IMR-90 (cell line): ENCODE data around the gene PDLIM5. TPM values are rescaled to one million over a fixed set of nuclear protein-coding genes. Genes with fewer than 3 reads are reported as not detected.
"Not testable (repeated sequence)": the region's sequence is repeated elsewhere in the genome, so short reads cannot be mapped to it uniquely, and the experiment has no call there.

ENCODE experiments used
- ATAC-seq: fragments of 200-7000 bp; cut with Tn5 transposase; 2 replicates; pipeline ENCODE4 v1.9.1; 2020; ENCODE audit warnings: low read depth, mild to moderate bottlenecking, moderate library complexity
- BruUV-seq: library from RNA; stranded (reverse); fragments of 400-500 nt; replicated peaks from 2 replicates; lab custom pipeline; 2021; lab: Mats Ljungman, UMichigan
- CTCF ChIA-PET: fragments of 300-600 bp; formaldehyde crosslinking; extraction: SDS; loops from one replicate; lab custom pipeline; 2021; ENCODE audit warnings: antibody characterized with exemption; lab: Yijun Ruan, JAX
- POLR2A ChIA-PET: fragments of 300-600 bp; sonication (Branson Sonifier 250); formaldehyde crosslinking; loops from one replicate; lab custom pipeline; 2022; ENCODE audit warnings: antibody characterized with exemption; ENCODE audit not compliant: unreplicated experiment; lab: Charles Lee
- DNase-seq: peaks from one replicate; pipeline ENCODE4 v3.0.0; 2013
- H2AFZ ChIP-seq: replicated peaks from 2 replicates; pipeline ENCODE3; 2013; ENCODE audit warnings: low read length, mild to moderate bottlenecking; ENCODE audit not compliant: poor library complexity
- H2AK5ac ChIP-seq: 2 replicates; pipeline ENCODE4 v1.6.1; 2013; ENCODE audit warnings: low read depth, low read length, inconsistent platforms
- H2AK9ac ChIP-seq: replicated peaks from 2 replicates; pipeline ENCODE3; 2013; ENCODE audit warnings: mild to moderate bottlenecking, low read depth, low read length, moderate library complexity; ENCODE audit not compliant: poor library complexity
- H2BK120ac ChIP-seq: 2 replicates; pipeline ENCODE4 v1.6.1; 2013; ENCODE audit warnings: low read depth, low read length, inconsistent platforms
- H2BK15ac ChIP-seq: 3 replicates; pipeline ENCODE4 v1.6.1; 2013; ENCODE audit warnings: low read depth, low read length, inconsistent platforms
- H2BK20ac ChIP-seq: 2 replicates; pipeline ENCODE4 v1.6.1; 2013; ENCODE audit warnings: low read depth, mild to moderate bottlenecking, inconsistent platforms, low read length, moderate library complexity
- H2BK5ac ChIP-seq: 2 replicates; pipeline ENCODE4 v1.6.1; 2013; ENCODE audit warnings: mild to moderate bottlenecking, low read depth, low read length, inconsistent platforms; ENCODE audit not compliant: poor library complexity, severe bottlenecking
- H3K14ac ChIP-seq: replicated peaks from 2 replicates; pipeline ENCODE4 v1.6.1; 2013; ENCODE audit warnings: low read depth, low read length, inconsistent platforms
- H3K18ac ChIP-seq: 2 replicates; pipeline ENCODE4 v1.6.1; 2013; ENCODE audit warnings: low read depth, low read length, control low read depth
- H3K23ac ChIP-seq: 2 replicates; pipeline ENCODE4 v1.6.1; 2013; ENCODE audit warnings: low read depth, low read length, inconsistent platforms
- H3K27ac ChIP-seq: 2 replicates; pipeline ENCODE4 v1.5.1; 2013; ENCODE audit warnings: mild to moderate bottlenecking, control low read depth, low read length; ENCODE audit not compliant: insufficient read depth
- H3K27me3 ChIP-seq: 2 replicates; pipeline ENCODE4 v1.6.1; 2013; ENCODE audit warnings: low read length; ENCODE audit not compliant: control insufficient read depth, insufficient read depth
- H3K36me3 ChIP-seq: 2 replicates; pipeline ENCODE4 v1.6.1; 2013; ENCODE audit warnings: low read length, mixed read lengths; ENCODE audit not compliant: control insufficient read depth, insufficient read depth
- H3K4ac ChIP-seq: 2 replicates; pipeline ENCODE4 v1.6.1; 2013; ENCODE audit warnings: low read depth, low read length, inconsistent platforms
- H3K4me1 ChIP-seq: 2 replicates; pipeline ENCODE4 v1.6.1; 2013; ENCODE audit warnings: low read length, mixed read lengths; ENCODE audit not compliant: control insufficient read depth, insufficient read depth
- H3K4me2 ChIP-seq: 2 replicates; pipeline ENCODE4 v1.6.1; 2013; ENCODE audit warnings: low read depth, mild to moderate bottlenecking, control low read depth, low read length, moderate library complexity
- H3K4me3 ChIP-seq: 2 replicates; pipeline ENCODE4 v1.5.1; 2013; ENCODE audit warnings: low read depth, mild to moderate bottlenecking, control low read depth, low read length, moderate library complexity; ENCODE audit not compliant: insufficient read depth
- H3K56ac ChIP-seq: 2 replicates; pipeline ENCODE4 v1.6.1; 2013; ENCODE audit warnings: low read length, inconsistent platforms; ENCODE audit not compliant: insufficient read depth; ENCODE audit errors: extremely low read depth
- H3K79me1 ChIP-seq, 2 experiments: 2 replicates each; pipeline ENCODE4 v1.6.1; 2013; ENCODE audit warnings: low read length in 2 of 2, inconsistent platforms in 1 of 2, low read depth in 1 of 2
- H3K9ac ChIP-seq: 2 replicates; pipeline ENCODE4 v1.6.1; 2013; ENCODE audit warnings: low read depth, low read length, control low read depth
- H3K9me1 ChIP-seq: 2 replicates; pipeline ENCODE4 v1.6.1; 2013; ENCODE audit warnings: low read length, inconsistent platforms; ENCODE audit not compliant: insufficient read depth
- H3K9me3 ChIP-seq: 2 replicates; pipeline ENCODE4 v1.6.1; 2013; ENCODE audit warnings: low read length; ENCODE audit not compliant: control insufficient read depth, insufficient read depth
- H4K20me1 ChIP-seq: 2 replicates; pipeline ENCODE4 v1.6.1; 2013; ENCODE audit warnings: low read length, inconsistent platforms; ENCODE audit not compliant: insufficient read depth
- H4K5ac ChIP-seq: 2 replicates; pipeline ENCODE4 v1.6.1; 2013; ENCODE audit warnings: mild to moderate bottlenecking, low read depth, low read length, control low read depth
- H4K8ac ChIP-seq, 2 experiments: 2 replicates each; pipeline ENCODE4 v1.6.1; 2013; ENCODE audit warnings: low read depth in 2 of 2, low read length in 2 of 2, control low read depth in 1 of 2, inconsistent platforms in 1 of 2
- H4K91ac ChIP-seq: 2 replicates; pipeline ENCODE4 v1.6.1; 2013; ENCODE audit warnings: low read depth, low read length, inconsistent platforms; ENCODE audit not compliant: insufficient read depth
- CEBPB ChIP-seq: IDR thresholded peaks from 2 replicates; pipeline ENCODE4 v1.6.1; 2012; ENCODE audit warnings: low read depth, low read length, improper control_type of control experiment
- MAZ ChIP-seq: IDR thresholded peaks from 2 replicates; pipeline ENCODE4 v1.6.1; 2012; ENCODE audit warnings: low read depth, mild to moderate bottlenecking, low read length, improper control_type of control experiment, moderate library complexity, borderline replicate concordance
- MXI1 ChIP-seq: IDR thresholded peaks from 2 replicates; pipeline ENCODE4 v1.6.1; 2012; ENCODE audit warnings: low read depth, mild to moderate bottlenecking, low read length, moderate library complexity, borderline replicate concordance
- POLR2A ChIP-seq: IDR thresholded peaks from 2 replicates; pipeline ENCODE4 v1.6.1; 2012; ENCODE audit warnings: mild to moderate bottlenecking, low read depth, low read length
- WGBS, 2 experiments: methylation state at CpG; one replicate each; pipeline versions ENCODE4 v1.1.5 to v1.1.7; 2013; ENCODE audit warnings: missing lambda C conversion rate in 2 of 2; ENCODE audit not compliant: insufficient read length in 1 of 2; ENCODE audit errors: extremely low coverage in 2 of 2; 5-methylcytosine and 5-hydroxymethylcytosine counted together
- dilution Hi-C: fragments of 300-500 bp; cut with HindIII; formaldehyde crosslinking; loops from one replicate; pipeline ENCODE4 v1.14.3; 2018; ENCODE audit warnings: low sequenced_read_pairs; ENCODE audit not compliant: unreplicated experiment
- in situ Hi-C: fragments of 300-500 bp; cut with MboI; formaldehyde crosslinking; loops from 3 replicates; pipeline ENCODE4 v1.14.3; 2019; ENCODE audit warnings: low sequenced_read_pairs, inconsistent platforms, mixed read lengths
- intact Hi-C: fragments of 100-400 bp; cut with micrococcal nuclease; formaldehyde crosslinking; loops from 2 replicates; pipeline ENCODE4 v1.10.0; 2022
- polyA plus RNA-seq, 3 experiments: library from polyadenylated mRNA; depleted of rRNA; stranded (reverse); fragments of >200 nt; gene quantifications; 2 replicates each; pipeline ENCODE4 v1.2.3, GENCODE V29; 2012; ENCODE audit warnings: low replicate concordance in 1 of 3
- total RNA-seq: library from RNA; depleted of rRNA; stranded (reverse); fragments of >200 nt; gene quantifications from 2 replicates; pipeline ENCODE4 v1.2.3, GENCODE V29; 2012

The PDLIM5 gene
- total and polyA plus RNA-seq, 2 of the 4 experiments (the other 2 are of a cell fraction): 96.5 to 188 TPM

DNA sequence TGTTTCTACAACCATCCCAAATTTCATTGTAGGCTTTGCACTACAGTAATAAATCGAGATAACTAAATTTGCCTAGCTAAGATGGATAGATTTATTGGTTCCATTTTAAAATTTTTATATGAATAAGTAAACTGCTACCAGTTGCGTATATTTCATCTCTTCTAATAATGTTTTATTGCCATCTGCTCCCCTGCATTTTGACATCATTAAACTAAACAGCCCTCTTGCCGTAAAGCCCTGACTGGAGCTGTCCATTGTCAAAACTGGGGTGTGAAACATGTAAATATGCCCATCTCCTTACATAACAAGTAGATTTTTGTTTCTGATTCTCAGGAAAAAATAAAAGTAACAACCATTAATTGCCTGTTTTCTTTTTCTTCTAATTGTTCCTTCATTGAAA lies 175.2 kb downstream of the PDLIM5 start:
- H3K9me3 ChIP-seq: no peaks in the 10 kb centered on the region
- no peak overlapping the region for H3K56ac ChIP-seq
- no peak overlapping the region for H3K4me2 ChIP-seq
- H2BK120ac ChIP-seq: no peak overlapping the region
- no peak overlapping the region for H3K23ac ChIP-seq
- H3K27ac ChIP-seq: no peak overlapping the region
- no peak for ATAC-seq
- no peak overlapping the region for H3K14ac ChIP-seq
- DNase-seq: no peak
- no peak overlapping the region for H4K91ac ChIP-seq
- ChIA-PET POLR2A (interaction anchor here (0.6 kb wide), 1 partner anchor 10 kb away, joined by 3 read pairs; no protein-coding TSS in a partner anchor), CTCF (no interaction called here)
- BruUV-seq: no TSS peak
- H4K5ac ChIP-seq: no peak overlapping the region
- H2BK20ac ChIP-seq: no peak overlapping the region
- H3K9ac ChIP-seq: no peak overlapping the region
- no peak overlapping the region for H3K4ac ChIP-seq
- WGBS, 2 experiments: no CpG with 5 or more reads among the region's 3 CpGs
- no peak for TF ChIP-seq MAZ
- no peak for TF ChIP-seq CEBPB
- no peak for TF ChIP-seq MXI1
- no peak for TF ChIP-seq POLR2A
- peaks cover 10 to 38% of the 10 kb centered on the region in 2 experiments; a peak in 3 of 4 replicates for H3K79me1 ChIP-seq
- no peaks in the 10 kb centered on the region for H3K27me3 ChIP-seq
- H3K4me1 ChIP-seq: no peaks in the 10 kb centered on the region
- H3K36me3 ChIP-seq: peaks cover 3% of the 10 kb centered on the region; the same call in 1 of the 2 replicates
- H4K20me1 ChIP-seq: no peaks in the 10 kb centered on the region; the same call in 1 of the 2 replicates
- no peak overlapping the region for H4K8ac ChIP-seq
- no peak overlapping the region for H2BK5ac ChIP-seq
- intact Hi-C loops: no loop called here
- no peak overlapping the region for H2AK5ac ChIP-seq
- H3K4me3 ChIP-seq: no peak overlapping the region
- no peak overlapping the region for H2AK9ac ChIP-seq
- no peak overlapping the region for H2BK15ac ChIP-seq
- H3K9me1 ChIP-seq: peaks cover 8% of the 10 kb centered on the region; the same call in 1 of the 2 replicates
- in situ Hi-C loops: loop anchor here (5.0 kb wide), 1 partner anchor 480 kb away; no protein-coding TSS in a partner anchor
- dilution Hi-C loops: loop anchor here (25.0 kb wide), 1 partner anchor 485 kb away; no protein-coding TSS in a partner anchor
- no peak overlapping the region for H3K18ac ChIP-seq
- no peak overlapping the region for H2AFZ ChIP-seq

DNA sequence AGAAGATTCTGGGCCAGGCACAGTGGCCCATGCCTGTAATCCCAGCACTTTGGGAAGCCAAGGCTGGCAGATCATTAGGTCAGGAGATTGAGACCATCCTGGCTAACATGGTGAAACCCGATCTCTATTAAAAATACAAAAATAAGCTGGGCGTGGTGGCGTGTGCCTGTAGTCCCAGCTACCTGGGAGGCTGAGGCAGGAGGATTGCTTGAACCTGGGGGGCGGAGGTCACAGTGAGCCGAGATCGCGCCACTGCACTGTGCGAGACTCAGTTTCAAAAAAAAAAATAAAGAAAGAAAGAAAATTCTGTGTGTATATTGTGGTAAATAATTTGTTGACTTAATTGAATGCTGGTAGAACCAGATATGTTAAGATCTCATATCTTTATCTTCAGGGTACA lies 177.3 kb downstream of the PDLIM5 start:
- H3K56ac ChIP-seq, H3K4me3 ChIP-seq, H2AK9ac ChIP-seq, H3K18ac ChIP-seq, H3K14ac ChIP-seq, H3K4me1 ChIP-seq, H3K9me1 ChIP-seq, H4K8ac ChIP-seq, H3K4ac ChIP-seq, H2BK5ac ChIP-seq, DNase-seq, POLR2A ChIA-PET, H4K91ac ChIP-seq, H4K5ac ChIP-seq, BruUV-seq, H3K9ac ChIP-seq, ATAC-seq, H3K4me2 ChIP-seq, H2AFZ ChIP-seq, H2AK5ac ChIP-seq, H3K9me3 ChIP-seq, H4K20me1 ChIP-seq, intact Hi-C loops, H3K27me3 ChIP-seq, CTCF ChIA-PET, H3K36me3 ChIP-seq, H2BK120ac ChIP-seq, H2BK20ac ChIP-seq, H3K23ac ChIP-seq, H3K27ac ChIP-seq, H2BK15ac ChIP-seq: not testable (repeated sequence)
- dilution Hi-C loops: loop anchor here (25.0 kb wide), 1 partner anchor 483 kb away; no protein-coding TSS in a partner anchor
- in situ Hi-C loops: loop anchor here (5.0 kb wide), 1 partner anchor 478 kb away; no protein-coding TSS in a partner anchor
- H3K79me1 ChIP-seq: peaks cover 15 to 48% of the 10 kb centered on the region in 2 experiments
- 95% methylated on average over 5 of the region's 8 CpGs; no CpG with 5 or more reads in 1 of the 2 experiments for WGBS, 2 experiments
